Lung (tissue), 12 donors: Measurements from ENCODE around the gene GNA15. TPM values are rescaled to one million over a fixed set of nuclear protein-coding genes. Genes with fewer than 3 reads are reported as not detected.

Experiments
- ATAC-seq: fragments of 200-7000 bp; cut with Tn5 transposase; one replicate; pipeline ENCODE4 v1.9.1; 2020; ENCODE audit warnings: moderate number of reproducible peaks; ENCODE audit not compliant: insufficient read depth, low FRiP score
- DNase-seq, 3 donors: peaks; one replicate each; pipeline ENCODE4 v3.0.0-alpha.2; 2013 to 2017
- H3K27ac ChIP-seq, 2 donors: one replicate each; pipeline ENCODE4 v1.5.1; 2013; ENCODE audit warnings: mild to moderate bottlenecking in 2 of 2, moderate library complexity in 2 of 2, control low read depth in 1 of 2, inconsistent platforms in 1 of 2, low read depth in 1 of 2, low read length in 1 of 2
- H3K27me3 ChIP-seq, 3 donors: one replicate each; pipeline ENCODE4 v1.5.1; 2013; ENCODE audit warnings: low read length in 2 of 3; ENCODE audit not compliant: control insufficient read depth in 3 of 3, insufficient read depth in 3 of 3
- H3K36me3 ChIP-seq, 4 donors: one replicate each; pipeline ENCODE4 v1.5.1; 2013; ENCODE audit warnings: low read length in 4 of 4, mild to moderate bottlenecking in 1 of 4, moderate library complexity in 1 of 4; ENCODE audit not compliant: control insufficient read depth in 4 of 4, insufficient read depth in 4 of 4
- H3K4me1 ChIP-seq, 5 donors: one replicate each; pipeline ENCODE4 v1.5.1; 2013; ENCODE audit warnings: low read length in 5 of 5, mild to moderate bottlenecking in 2 of 5, moderate library complexity in 1 of 5; ENCODE audit not compliant: control insufficient read depth in 5 of 5, insufficient read depth in 5 of 5
- H3K4me3 ChIP-seq: one replicate; pipeline ENCODE4 v1.5.1; 2013; ENCODE audit warnings: mild to moderate bottlenecking, control low read depth, moderate library complexity
- H3K9ac ChIP-seq, 2 donors: one replicate each; pipeline ENCODE4 v1.5.1; 2013; ENCODE audit warnings: low read length in 2 of 2, control low read depth in 1 of 2; ENCODE audit not compliant: insufficient read depth in 1 of 2
- H3K9me3 ChIP-seq, 4 donors: one replicate each; pipeline ENCODE4 v1.5.1; 2013; ENCODE audit warnings: low read length in 3 of 4, mild to moderate bottlenecking in 1 of 4, moderate library complexity in 1 of 4; ENCODE audit not compliant: control insufficient read depth in 4 of 4, insufficient read depth in 3 of 4
- CTCF ChIP-seq: IDR thresholded peaks from 2 replicates; pipeline ENCODE4 v1.5.1; 2012; ENCODE audit warnings: mild to moderate bottlenecking; ENCODE audit errors: control extremely low read depth, extremely low read depth
- WGBS, 2 donors: extraction: QIAGEN DNeasy Blood & Tissue Kit; methylation state at CpG; one replicate each; pipeline ENCODE4 v1.1.7; 2013; 5-methylcytosine and 5-hydroxymethylcytosine counted together
- polyA plus RNA-seq, 2 donors: library from polyadenylated mRNA; stranded (reverse); fragments of 200-250 nt; gene quantifications; one replicate each; pipeline ENCODE4 v1.2.1, GENCODE V29; 2013
- total RNA-seq, 2 donors: library from RNA; depleted of rRNA in 1 of 2; stranded (reverse); fragments of >200 nt in 1 of 2; gene quantifications; one replicate each; pipeline ENCODE4 v1.2.1, GENCODE V29; 2014 to 2021
- donor health status: control.
- donor health status: control.
- donor health status: Bipolar disorder and iron deficiency.
- donor health status: healthy.
- donor health status: DM: yes; HTN: yes; CAD: no.

GNA15 gene
- total and polyA plus RNA-seq, 4 donors, result 18.6 to 65.4 (median 28.7) TPM

- ATAC-seq (no peak), DNase-seq (no peak)
- WGBS, 2 donors, result 80 to 88% methylated on average over 23 of the region's 23 CpGs
- Histone ChIP-seq H3K9me3 (peaks cover 0 to 5% (median 0%) of the 10 kb centered on the region in 4 donors), H3K9ac (no peak overlapping the region), H3K4me1 (peaks cover 0 to 4% (median 0%) of the 10 kb centered on the region in 5 donors), H3K4me3 (no peak overlapping the region), H3K27me3 (no peaks in the 10 kb centered on the region), H3K27ac (no peak overlapping the region), H3K36me3 (peaks cover 0 to 12% (median 0%) of the 10 kb centered on the region in 4 donors)
- no peak for TF ChIP-seq CTCF
These were observed 21.4 kb downstream of the GNA15 start for GRCh38 chr19:3157096-3157845.

GRCh38 chr19:3159565-3159964, 23.7 kb downstream of the GNA15 start:
- H3K27ac ChIP-seq, result no peak overlapping the region
- peaks cover 0 to 5% (median 0%) of the 10 kb centered on the region in 4 donors for H3K9me3 ChIP-seq
- peaks cover 0 to 8% (median 0%) of the 10 kb centered on the region in 5 donors for H3K4me1 ChIP-seq
- H3K36me3 ChIP-seq, result peaks cover 0 to 14% (median 0%) of the 10 kb centered on the region in 4 donors
- DNase-seq, result no peak
- no peaks in the 10 kb centered on the region for H3K27me3 ChIP-seq
- no peak overlapping the region for H3K9ac ChIP-seq
- no peak for TF ChIP-seq CTCF
- H3K4me3 ChIP-seq, result no peak overlapping the region
- WGBS, 2 donors, result 86 to 91% methylated on average over 8 of the region's 8 CpGs
- ATAC-seq, result no peak

GRCh38 chr19:3160219-3160618, 24.4 kb downstream of the GNA15 start:
- no peak for ATAC-seq
- no peak overlapping the region for H3K9ac ChIP-seq
- H3K27ac ChIP-seq, result peak overlapping the region in 1 of 2 donors; percentile 15
- WGBS, 2 donors, result 90% methylated on average over 3 of the region's 3 CpGs
- no peaks in the 10 kb centered on the region for H3K27me3 ChIP-seq
- H3K4me1 ChIP-seq, result peaks cover 0 to 8% (median 0%) of the 10 kb centered on the region in 5 donors
- peaks cover 0 to 5% (median 0%) of the 10 kb centered on the region in 4 donors for H3K9me3 ChIP-seq
- peaks cover 0 to 14% (median 0%) of the 10 kb centered on the region in 4 donors for H3K36me3 ChIP-seq
- DNase-seq, result no peak
- no peak overlapping the region for H3K4me3 ChIP-seq
- TF ChIP-seq CTCF, result no peak
